ENCODE data around the gene SUSD4. TPM values are rescaled to one million over a fixed set of nuclear protein-coding genes. Genes with fewer than 3 reads are reported as not detected.
A peak's percentile ranks its signal among the peaks of the same experiment; 100 is the strongest.

SUSD4 gene
- total RNA-seq, 5 donors from 2014 or later (not counting 1 experiment from before 2014, with no cell fraction given), result 1.3 to 16.7 (median 6.4) TPM

DNA sequence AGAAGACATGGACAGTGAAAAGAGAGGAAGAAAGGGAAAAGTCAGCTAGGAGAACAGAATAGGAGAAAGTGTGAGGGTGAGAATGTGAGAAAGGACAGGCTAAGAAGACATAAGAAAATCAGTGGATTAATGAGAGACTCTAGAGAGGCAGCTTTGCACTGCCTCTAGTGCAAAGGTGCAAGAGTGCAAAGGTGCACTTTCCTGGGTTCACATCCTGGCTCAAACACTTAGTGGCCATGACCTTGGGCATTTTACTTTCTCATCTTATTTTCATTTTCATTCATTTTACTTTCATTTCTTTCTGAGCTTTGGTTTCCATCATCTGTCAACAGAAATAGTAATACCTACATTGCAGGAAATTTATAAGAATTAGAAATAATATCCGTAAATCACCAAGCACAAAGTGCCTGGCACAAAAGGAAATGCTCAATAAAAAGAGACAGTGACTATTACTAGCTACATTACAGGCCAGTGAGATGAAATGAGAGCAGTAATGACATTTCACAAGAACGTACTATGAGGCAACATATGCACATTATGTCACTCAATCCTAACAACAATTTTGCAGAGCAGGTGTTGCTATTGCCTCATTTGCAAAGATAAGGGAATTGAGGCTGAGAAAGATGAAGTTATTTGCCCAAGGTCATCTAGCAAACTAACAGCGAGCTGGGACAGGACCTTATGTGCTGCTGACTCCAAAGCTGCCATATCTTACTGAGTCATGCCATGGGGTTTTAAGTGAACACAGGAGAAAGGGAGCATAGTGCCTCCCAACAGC lies 113.9 kb downstream of the SUSD4 start:
- peaks cover 7% of the 10 kb centered on the region for H3K36me3 Mint-ChIP-seq
- H3K27ac ChIP-seq (ENCODE audit: low read length), result no peak overlapping the region
- H3K4me1 Mint-ChIP-seq, result peaks cover 28 to 45% (median 44%) of the 10 kb centered on the region in 3 donors
- no peak overlapping the region for H3K4me3 Mint-ChIP-seq
- peaks cover 17 to 19% of the 10 kb centered on the region in 2 experiments for H3K4me1 ChIP-seq (ENCODE audit: control insufficient read depth in 1 of 2, extremely low read depth in 1 of 2, insufficient read depth in 2 of 2, low read length in 2 of 2)
- no peaks in the 10 kb centered on the region for H3K36me3 ChIP-seq (ENCODE audit: control insufficient read depth in 2 of 2, extremely low read depth in 1 of 2, insufficient read depth in 1 of 2, low read length in 1 of 2)
- ChIA-PET CTCF (interaction anchor here in 1 of 2 donors (0.6 kb wide), 1 partner anchor 19 kb away, joined by 7 read pairs; no protein-coding TSS in a partner anchor), POLR2A (interaction anchor here in 1 of 2 donors (0.6 kb wide), 1 partner anchor 660 kb away, joined by 4 read pairs; the partner anchor contains the start of gene TAF1A)
- no peak for DNase-seq
- no peaks in the 10 kb centered on the region for H3K9me3 ChIP-seq
- H3K4me3 ChIP-seq (ENCODE audit: control insufficient read depth in 1 of 2, extremely low read depth in 1 of 2, low read length in 1 of 2), result no peak overlapping the region
- H3K9me3 Mint-ChIP-seq, result no peaks in the 10 kb centered on the region
- H3K27me3 ChIP-seq (replicated peaks in 1 of 2; ENCODE audit: control insufficient read depth in 2 of 2, extremely low read depth in 1 of 2, insufficient read depth in 2 of 2, low read length in 1 of 2), result peaks cover 0 to 6% of the 10 kb centered on the region in 2 experiments
- 89% methylated on average over 1 of the region's 3 CpGs for WGBS (ENCODE audit: insufficient coverage)
- no peak for ATAC-seq (replicated peaks in 1 of 4)
- peak overlapping the region in 1 of 2 donors; percentile 20 for H3K27ac Mint-ChIP-seq
- H3K27me3 Mint-ChIP-seq, result no peaks in the 10 kb centered on the region

DNA sequence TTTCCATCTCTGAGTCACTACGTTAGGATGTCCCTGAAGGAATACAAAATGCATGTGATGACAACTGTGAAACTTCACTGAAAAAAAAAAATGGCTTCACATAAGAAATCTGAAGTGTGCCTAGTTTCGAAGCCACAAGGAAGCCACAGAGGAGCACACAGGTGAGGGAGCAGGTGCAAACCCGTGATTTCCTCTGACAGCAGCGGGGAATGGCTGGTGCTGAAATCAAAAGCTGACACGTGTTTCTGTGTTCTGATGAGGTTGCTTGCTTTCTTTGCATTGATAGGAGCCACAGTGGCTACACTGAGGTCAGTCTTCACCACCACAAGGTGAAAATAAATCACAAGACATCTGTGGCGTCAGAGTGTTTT lies 115.2 kb downstream of the SUSD4 start:
- ChIA-PET CTCF (interaction anchor here in 1 of 2 donors (1.1 kb wide), 1 partner anchor 115 kb away, joined by 6 read pairs; no protein-coding TSS in a partner anchor), POLR2A (interaction anchor here in 1 of 2 donors (0.6 kb wide), 1 partner anchor 100 kb away, joined by 5 read pairs; no protein-coding TSS in a partner anchor)
- peaks cover 40 to 57% (median 49%) of the 10 kb centered on the region in 3 donors for H3K4me1 Mint-ChIP-seq
- peak in 33 of 35 experiments; percentile 32 to 80 (median 49) for DNase-seq
- peak; percentile 75 to 90 (median 84) for ATAC-seq (replicated peaks in 1 of 4)
- no peaks in the 10 kb centered on the region for H3K27me3 Mint-ChIP-seq
- no peaks in the 10 kb centered on the region for H3K9me3 Mint-ChIP-seq
- peaks cover 17 to 26% of the 10 kb centered on the region in 2 experiments for H3K4me1 ChIP-seq (ENCODE audit: control insufficient read depth in 1 of 2, extremely low read depth in 1 of 2, insufficient read depth in 2 of 2, low read length in 2 of 2)
- no peak overlapping the region for H3K4me3 ChIP-seq (ENCODE audit: control insufficient read depth in 1 of 2, extremely low read depth in 1 of 2, low read length in 1 of 2)
- H3K9me3 ChIP-seq, result no peaks in the 10 kb centered on the region
- H3K27ac ChIP-seq (ENCODE audit: low read length), result peak overlapping the region; percentile 72
- 10% methylated on average over 5 of the region's 6 CpGs for WGBS (ENCODE audit: insufficient coverage)
- H3K27ac Mint-ChIP-seq, result peak overlapping the region; percentile 74 to 88
- H3K4me3 Mint-ChIP-seq, result peak overlapping the region in 1 of 3 donors; percentile 26
- peaks cover 0 to 6% of the 10 kb centered on the region in 2 experiments for H3K27me3 ChIP-seq (replicated peaks in 1 of 2; ENCODE audit: control insufficient read depth in 2 of 2, extremely low read depth in 1 of 2, insufficient read depth in 2 of 2, low read length in 1 of 2)
- H3K36me3 Mint-ChIP-seq, result peaks cover 7% of the 10 kb centered on the region
- no peaks in the 10 kb centered on the region for H3K36me3 ChIP-seq (ENCODE audit: control insufficient read depth in 2 of 2, extremely low read depth in 1 of 2, insufficient read depth in 1 of 2, low read length in 1 of 2)

DNA sequence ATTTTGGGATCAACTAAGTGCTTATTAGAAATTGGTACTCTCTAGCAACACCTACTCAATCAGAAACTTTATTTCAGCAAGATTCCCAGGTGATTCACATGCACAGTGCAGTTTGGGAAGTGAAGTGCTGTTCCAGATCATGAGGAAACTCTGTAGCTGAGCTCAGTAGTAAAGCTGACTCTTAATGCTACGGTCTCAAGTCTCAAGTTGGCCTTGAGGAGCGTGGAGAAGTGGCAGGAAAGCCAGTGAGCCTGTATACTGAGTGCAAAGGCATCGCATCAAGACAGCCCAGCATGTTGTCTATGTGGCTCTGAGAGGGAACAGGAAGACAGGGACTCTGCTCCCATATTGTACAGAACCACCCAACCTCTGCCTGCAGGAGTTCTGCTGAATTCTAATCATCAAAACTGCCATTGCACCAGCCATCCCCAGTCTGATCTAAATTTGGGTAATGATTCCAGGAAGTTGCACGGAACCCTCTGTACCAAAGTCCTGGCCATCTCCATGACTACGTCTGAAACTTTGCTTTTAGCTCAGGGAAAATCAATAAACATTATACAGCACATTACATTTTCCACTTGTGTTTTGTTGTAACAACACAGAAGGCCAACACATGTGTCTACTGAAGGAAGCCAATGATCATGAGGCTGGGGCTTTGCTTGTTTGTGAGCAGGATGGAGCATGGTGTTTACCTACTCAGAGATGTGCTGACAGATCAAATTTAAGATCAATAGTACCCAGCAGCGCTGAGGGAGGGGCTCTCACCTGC lies 115.8 kb downstream of the SUSD4 start:
- ChIA-PET CTCF (interaction anchor here in 1 of 2 donors (0.6 to 1.1 kb wide), 2 partner anchors 93 to 114 kb away, joined by 3 to 6 read pairs; no protein-coding TSS in a partner anchor), POLR2A (interaction anchor here in 1 of 2 donors (0.6 kb wide), 1 partner anchor 99 kb away, joined by 5 read pairs; no protein-coding TSS in a partner anchor)
- Mint-ChIP-seq H3K27me3 (no peaks in the 10 kb centered on the region), H3K36me3 (peaks cover 7% of the 10 kb centered on the region), H3K27ac (peak overlapping the region; percentile 74 to 88), H3K4me1 (peaks cover 38 to 58% (median 43%) of the 10 kb centered on the region in 3 donors), H3K9me3 (no peaks in the 10 kb centered on the region), H3K4me3 (peak overlapping the region in 1 of 3 donors; percentile 26)
- ATAC-seq (replicated peaks in 1 of 4) (peak; percentile 3 to 40 (median 26)), DNase-seq (peak in 2 of 35 experiments; percentile 4 to 12)
- peaks cover 17 to 26% of the 10 kb centered on the region in 2 experiments for H3K4me1 ChIP-seq (ENCODE audit: control insufficient read depth in 1 of 2, extremely low read depth in 1 of 2, insufficient read depth in 2 of 2, low read length in 2 of 2)
- no peaks in the 10 kb centered on the region for H3K9me3 ChIP-seq
- peak overlapping the region; percentile 72 for H3K27ac ChIP-seq (ENCODE audit: low read length)
- H3K27me3 ChIP-seq (replicated peaks in 1 of 2; ENCODE audit: control insufficient read depth in 2 of 2, extremely low read depth in 1 of 2, insufficient read depth in 2 of 2, low read length in 1 of 2), result peaks cover 0 to 7% of the 10 kb centered on the region in 2 experiments
- 54% methylated on average over 4 of the region's 6 CpGs for WGBS (ENCODE audit: insufficient coverage)
- no peaks in the 10 kb centered on the region for H3K36me3 ChIP-seq (ENCODE audit: control insufficient read depth in 2 of 2, extremely low read depth in 1 of 2, insufficient read depth in 1 of 2, low read length in 1 of 2)
- no peak overlapping the region for H3K4me3 ChIP-seq (ENCODE audit: control insufficient read depth in 1 of 2, extremely low read depth in 1 of 2, low read length in 1 of 2)

DNA sequence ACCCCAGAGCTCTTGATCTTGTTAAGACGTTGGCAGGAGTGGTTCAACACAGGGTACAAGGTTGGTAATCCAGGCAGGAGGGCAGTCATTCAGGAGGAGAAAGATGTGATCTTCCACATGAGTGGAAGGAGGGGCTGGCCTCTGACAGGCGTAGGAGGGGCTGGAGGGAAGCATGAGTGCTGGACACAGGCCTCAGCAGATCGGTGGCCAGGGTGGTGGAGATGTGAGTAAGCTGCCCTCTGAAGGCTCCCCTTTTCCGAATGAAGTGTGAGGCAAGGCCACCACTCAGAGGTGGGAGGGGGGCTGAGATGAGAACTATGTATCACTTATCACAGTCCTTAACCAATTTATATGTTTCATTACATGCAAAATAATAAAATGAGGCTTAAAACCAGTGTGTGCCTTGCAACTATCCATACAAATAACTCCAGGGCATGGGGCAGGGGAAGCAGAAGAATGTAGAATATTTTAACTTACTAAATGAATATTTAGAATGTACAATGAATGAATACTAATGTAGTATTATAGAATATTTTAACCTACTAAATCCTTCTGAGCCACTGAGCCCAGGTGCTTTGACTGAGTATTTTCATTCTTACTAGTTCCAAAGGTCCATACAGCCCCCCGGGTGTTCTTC lies 117.4 kb downstream of the SUSD4 start:
- DNase-seq, result no peak
- H3K4me3 ChIP-seq (ENCODE audit: control insufficient read depth in 1 of 2, extremely low read depth in 1 of 2, low read length in 1 of 2), result no peak overlapping the region
- no peak overlapping the region for H3K27ac ChIP-seq (ENCODE audit: low read length)
- Mint-ChIP-seq H3K9me3 (no peaks in the 10 kb centered on the region), H3K36me3 (peaks cover 7% of the 10 kb centered on the region), H3K27ac (no peak overlapping the region), H3K4me1 (peaks cover 35 to 60% (median 41%) of the 10 kb centered on the region in 3 donors), H3K4me3 (no peak overlapping the region), H3K27me3 (no peaks in the 10 kb centered on the region)
- POLR2A ChIA-PET, result no interaction called here
- no peaks in the 10 kb centered on the region for H3K9me3 ChIP-seq
- H3K36me3 ChIP-seq (ENCODE audit: control insufficient read depth in 2 of 2, extremely low read depth in 1 of 2, insufficient read depth in 1 of 2, low read length in 1 of 2), result no peaks in the 10 kb centered on the region
- peaks cover 0 to 11% of the 10 kb centered on the region in 2 experiments for H3K27me3 ChIP-seq (replicated peaks in 1 of 2; ENCODE audit: control insufficient read depth in 2 of 2, extremely low read depth in 1 of 2, insufficient read depth in 2 of 2, low read length in 1 of 2)
- peaks cover 17 to 26% of the 10 kb centered on the region in 2 experiments for H3K4me1 ChIP-seq (ENCODE audit: control insufficient read depth in 1 of 2, extremely low read depth in 1 of 2, insufficient read depth in 2 of 2, low read length in 2 of 2)
- no peak for ATAC-seq (replicated peaks in 1 of 4)
- CTCF ChIA-PET, result no interaction called here
- 68% methylated on average over 2 of the region's 5 CpGs for WGBS (ENCODE audit: insufficient coverage)

DNA sequence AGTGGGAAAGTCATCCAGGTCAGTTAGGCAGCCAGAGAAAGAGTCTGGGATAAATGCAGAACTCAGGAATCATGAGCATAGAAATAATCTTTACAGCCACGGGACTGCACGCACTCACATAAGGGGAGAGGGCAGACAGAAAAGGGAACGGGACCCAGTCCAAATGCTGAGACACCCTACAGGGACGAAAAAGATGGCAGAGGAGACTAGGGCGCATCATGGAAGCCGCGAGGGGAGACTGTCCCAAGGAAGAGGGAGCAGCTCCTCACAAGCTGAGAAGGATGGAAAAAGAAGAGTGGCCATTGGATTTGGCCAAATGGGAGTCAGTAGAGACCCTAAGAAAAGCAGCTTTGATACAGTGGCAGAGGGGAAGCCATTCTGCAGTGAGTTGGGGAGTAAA lies 118.0 kb downstream of the SUSD4 start:
- Histone ChIP-seq H3K27ac (ENCODE audit: low read length) (no peak overlapping the region), H3K9me3 (no peaks in the 10 kb centered on the region), H3K27me3 (replicated peaks in 1 of 2; ENCODE audit: control insufficient read depth in 2 of 2, extremely low read depth in 1 of 2, insufficient read depth in 2 of 2, low read length in 1 of 2) (peaks cover 0 to 11% of the 10 kb centered on the region in 2 experiments), H3K4me1 (ENCODE audit: control insufficient read depth in 1 of 2, extremely low read depth in 1 of 2, insufficient read depth in 2 of 2, low read length in 2 of 2) (peaks cover 17 to 29% of the 10 kb centered on the region in 2 experiments), H3K36me3 (ENCODE audit: control insufficient read depth in 2 of 2, extremely low read depth in 1 of 2, insufficient read depth in 1 of 2, low read length in 1 of 2) (no peaks in the 10 kb centered on the region), H3K4me3 (ENCODE audit: control insufficient read depth in 1 of 2, extremely low read depth in 1 of 2, low read length in 1 of 2) (no peak overlapping the region)
- ChIA-PET CTCF (interaction anchor here in 1 of 2 donors (0.6 to 0.7 kb wide), 2 partner anchors 113 to 118 kb away, joined by 3 to 4 read pairs; partner anchors contain the start of gene SUSD4), POLR2A (no interaction called here)
- no peak for DNase-seq
- H3K4me3 Mint-ChIP-seq, result no peak overlapping the region
- WGBS (ENCODE audit: insufficient coverage), result 100% methylated on average over 7 of the region's 7 CpGs
- no peaks in the 10 kb centered on the region for H3K27me3 Mint-ChIP-seq
- no peak for ATAC-seq (replicated peaks in 1 of 4)
- H3K4me1 Mint-ChIP-seq, result peaks cover 39 to 66% (median 47%) of the 10 kb centered on the region in 3 donors
- H3K36me3 Mint-ChIP-seq, result peaks cover 4% of the 10 kb centered on the region
- no peaks in the 10 kb centered on the region for H3K9me3 Mint-ChIP-seq
- H3K27ac Mint-ChIP-seq, result no peak overlapping the region
